GM21390 (cell line): ENCODE results near the gene RHOJ.
"Not testable (repeated sequence)": the region's sequence is repeated elsewhere in the genome, so short reads cannot be mapped to it uniquely, and the experiment has no call there.

Experiments
- ATAC-seq: cut with Tn5 transposase; IDR thresholded peaks from one replicate; pipeline ENCODE4 v1.9.1; 2021; ENCODE audit not compliant: unreplicated experiment

Gene RHOJ

GRCh38 chr14:63204407-63205043, at the start of gene RHOJ:
Gene RHOJ (plus strand): TSS chr14:63204443. CDS start chr14:63204870, 427 bp downstream.
- ATAC-seq: no peak

DNA sequence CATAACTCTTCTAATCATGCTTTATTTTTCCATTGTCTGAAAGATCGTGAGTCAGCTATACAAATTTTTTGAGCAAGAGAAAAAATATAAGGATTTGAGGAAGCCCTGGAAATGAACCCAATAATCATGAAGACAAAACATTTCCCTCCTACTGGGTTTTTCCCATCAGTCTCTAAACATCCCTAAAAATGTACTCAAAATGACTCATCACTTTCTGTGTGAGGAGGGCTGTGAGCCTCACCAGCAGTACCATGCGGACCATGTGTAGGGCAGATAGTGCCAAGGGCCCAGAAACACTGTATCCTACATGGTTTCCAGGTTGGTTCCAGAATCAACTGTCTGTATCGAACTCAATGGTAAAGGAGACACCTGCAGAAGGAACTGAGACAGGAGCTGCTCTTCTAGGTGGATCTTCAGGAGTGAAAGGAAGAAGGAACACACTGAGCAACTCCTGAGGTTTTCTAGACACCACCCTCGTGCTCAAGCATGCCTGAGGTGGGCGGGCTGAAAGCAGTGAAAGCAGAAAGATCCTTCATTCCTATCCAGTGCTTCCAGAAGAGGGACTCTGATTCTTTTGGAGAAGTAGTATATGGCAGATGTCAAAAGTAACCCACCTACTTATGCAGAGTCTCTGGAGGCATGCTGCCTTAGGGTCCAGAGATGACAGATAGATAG, 48.6 kb upstream of the RHOJ start:
- ATAC-seq: no peak

GRCh38 chr14:63157195-63157594, 47.0 kb upstream of the RHOJ start:
- no peak for ATAC-seq

DNA sequence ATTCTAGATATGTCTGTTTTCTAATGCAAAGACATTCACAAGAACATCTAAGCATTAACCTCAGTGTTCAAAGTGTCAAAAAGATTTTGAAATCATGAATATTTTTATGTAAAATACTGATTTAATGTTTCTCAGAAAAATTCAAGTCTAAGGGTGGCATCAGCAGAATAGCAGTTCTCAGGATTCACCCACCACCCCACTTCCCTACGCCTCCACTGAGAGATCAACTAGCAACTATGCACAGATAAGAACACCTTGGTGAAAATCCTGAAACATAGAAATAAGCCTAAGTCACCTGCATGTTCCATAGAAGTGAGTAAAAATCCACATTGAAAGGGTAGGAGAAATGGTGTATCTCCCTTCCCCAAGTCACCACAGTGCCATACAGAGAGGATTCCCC, 40.9 kb upstream of the RHOJ start:
- ATAC-seq: no peak

DNA sequence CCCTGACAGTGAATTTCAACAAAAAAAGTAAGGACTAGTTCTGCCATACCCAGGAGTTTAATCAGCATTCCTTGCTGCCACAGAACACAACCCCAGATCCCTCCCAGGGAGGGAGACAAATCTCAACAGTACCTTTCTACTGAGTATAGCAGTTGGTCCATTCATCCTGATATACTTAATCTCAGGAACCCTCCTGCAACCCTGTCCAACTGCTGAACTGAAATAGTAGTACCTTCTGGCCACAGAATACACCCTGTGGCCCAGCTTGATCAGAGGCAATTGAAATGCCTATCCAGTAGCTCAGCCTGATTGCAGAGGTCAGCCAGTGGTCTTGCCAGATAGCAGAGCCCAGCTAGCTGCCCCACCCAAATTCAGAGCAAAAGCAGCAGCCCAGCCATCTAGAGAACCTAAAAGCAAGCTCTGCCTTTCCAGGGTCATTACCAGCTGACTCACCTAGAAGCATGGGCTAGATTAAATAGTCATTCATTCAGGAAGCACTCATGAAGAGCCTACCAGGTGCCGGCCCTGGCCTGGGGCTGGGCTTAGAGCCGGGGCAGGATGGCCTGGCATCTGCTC, 40.0 kb upstream of the RHOJ start:
- no peak for ATAC-seq

GRCh38 chr14:63165267-63165666, 39.0 kb upstream of the RHOJ start:
- ATAC-seq: not testable (repeated sequence)

DNA sequence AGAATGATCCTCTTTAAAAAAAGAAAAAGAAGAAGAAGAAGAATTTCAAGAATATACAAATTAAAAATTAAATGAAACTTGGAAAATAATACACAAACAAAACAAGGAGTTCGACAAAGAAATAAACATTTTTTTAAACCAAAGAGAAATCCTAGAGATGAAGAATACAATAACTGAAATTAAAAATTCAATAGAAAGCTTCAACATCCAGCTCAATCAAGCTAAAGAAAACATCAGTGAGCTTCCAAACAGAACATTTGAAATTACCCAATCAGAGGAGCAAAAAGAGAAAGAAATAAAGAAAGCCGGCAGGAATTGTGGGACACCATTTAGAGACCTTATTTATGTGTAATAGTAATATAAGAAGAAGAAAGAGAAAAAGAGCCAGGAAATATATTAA, 37.2 kb upstream of the RHOJ start:
- ATAC-seq: no peak

GRCh38 chr14:63174760-63175191, 29.5 kb upstream of the RHOJ start:
- no peak for ATAC-seq

GRCh38 chr14:63175531-63175930, 28.7 kb upstream of the RHOJ start:
- ATAC-seq: no peak

DNA sequence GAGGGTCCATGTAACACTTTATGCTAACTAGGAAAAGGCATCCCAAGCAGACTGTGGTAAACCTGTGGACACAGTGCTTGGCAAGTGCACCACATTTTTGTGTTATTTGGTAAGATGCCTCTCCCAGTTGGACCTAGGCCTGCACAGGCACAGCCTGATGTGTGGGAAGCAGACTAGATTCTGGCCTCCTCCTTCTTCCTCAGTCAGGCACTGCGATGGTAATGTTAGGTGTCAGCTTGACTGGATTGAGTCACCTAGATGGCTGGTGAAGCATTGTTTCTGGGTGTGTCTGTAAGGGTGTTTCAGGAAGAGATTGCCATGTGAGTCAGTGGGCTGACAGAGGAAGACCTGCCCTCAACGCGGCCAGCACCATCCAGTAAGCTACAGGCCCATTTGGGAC, 25.3 kb upstream of the RHOJ start:
- no peak for ATAC-seq

- no peak for ATAC-seq
These were observed 24.9 kb upstream of the RHOJ start for GRCh38 chr14:63179383-63179782.

GRCh38 chr14:63180011-63180410, 24.2 kb upstream of the RHOJ start:
- no peak for ATAC-seq

- no peak for ATAC-seq
These were observed 21.3 kb upstream of the RHOJ start for GRCh38 chr14:63182968-63183367.

- no peak for ATAC-seq
These were observed 17.8 kb upstream of the RHOJ start for GRCh38 chr14:63186453-63186852.

DNA sequence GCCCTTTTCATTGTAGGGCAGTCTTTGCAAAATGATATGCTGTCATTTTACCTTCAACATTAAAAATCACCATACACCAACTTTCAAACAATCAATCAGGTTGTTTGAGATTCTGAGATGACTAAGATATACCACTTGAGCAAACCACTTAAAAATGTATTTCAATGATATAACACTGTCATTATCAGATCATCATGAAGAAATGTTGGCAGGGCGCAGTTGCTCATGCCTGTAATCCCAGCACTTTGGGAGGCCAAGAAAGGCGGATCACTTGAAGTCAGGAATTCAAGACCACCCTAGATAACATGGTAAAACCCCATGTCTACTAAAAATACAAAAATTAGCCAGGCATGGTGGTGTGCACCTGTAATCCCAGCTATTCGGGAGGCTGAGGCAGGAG, 13.0 kb upstream of the RHOJ start:
- no peak for ATAC-seq

DNA sequence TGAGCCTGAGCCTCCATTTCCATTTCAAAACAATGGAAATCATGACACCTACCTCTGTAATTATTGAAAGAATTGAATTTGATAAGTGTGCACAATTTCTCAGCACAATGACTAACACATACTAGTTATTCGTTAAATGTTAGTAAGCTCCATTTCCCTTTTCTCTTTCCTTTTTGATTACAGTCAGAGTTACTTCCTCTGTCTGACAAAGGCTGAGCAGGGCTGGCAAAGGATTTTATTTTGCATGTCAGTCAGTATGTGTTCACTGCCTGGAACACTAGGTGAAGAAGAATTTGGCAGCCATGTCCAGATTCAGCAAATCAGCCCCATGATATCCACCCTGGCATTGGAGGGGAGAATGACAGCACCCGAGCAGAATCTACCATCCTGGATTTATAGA, 12.2 kb upstream of the RHOJ start:
- no peak for ATAC-seq

DNA sequence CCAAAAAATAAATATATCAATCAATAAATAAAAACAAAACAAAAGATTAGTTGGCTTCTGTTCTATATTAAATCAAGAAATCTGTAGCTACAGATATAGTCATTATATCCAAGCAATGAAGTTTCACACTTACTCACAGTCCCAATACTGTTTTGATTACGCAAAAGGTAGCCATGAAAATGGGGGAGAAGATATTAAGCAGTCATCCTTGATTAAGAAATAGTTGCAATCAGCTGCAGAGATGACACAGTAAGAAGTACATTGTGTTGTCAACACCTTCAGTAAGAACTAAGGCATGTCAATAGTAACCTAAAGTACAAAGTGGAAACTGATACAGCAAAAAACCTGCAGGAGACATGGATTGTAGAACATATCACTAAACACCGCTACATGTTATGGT, 11.0 kb upstream of the RHOJ start:
- no peak for ATAC-seq

GRCh38 chr14:63200035-63200740, 4.1 kb upstream of the RHOJ start:
- ATAC-seq: no peak

DNA sequence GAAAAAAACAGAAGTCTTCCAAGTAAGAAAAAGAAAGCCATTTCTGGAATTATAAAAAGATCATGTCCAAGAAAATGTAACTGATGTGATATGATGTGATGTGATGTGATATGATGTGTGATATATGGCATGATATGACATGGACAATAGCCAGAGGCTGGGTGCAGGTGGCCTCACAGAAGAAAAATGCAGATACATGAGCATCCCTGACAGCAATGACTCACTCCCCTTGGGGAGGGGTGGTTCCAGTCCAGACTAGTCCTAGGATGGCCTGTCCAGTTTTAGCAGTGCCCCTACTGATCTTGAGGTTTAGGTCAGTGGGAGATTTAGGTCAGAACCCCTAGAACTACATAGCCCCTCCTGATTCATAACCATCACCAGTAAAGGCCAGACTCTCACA, 3.5 kb upstream of the RHOJ start:
- ATAC-seq: no peak

- no peak for ATAC-seq
These were observed 1.2 kb upstream of the RHOJ start for GRCh38 chr14:63203015-63203414.

- ATAC-seq: no peak
These were observed 431 bp upstream of the RHOJ start for GRCh38 chr14:63203618-63204406.
